ENCODE data around the gene GPD1. TPM values are rescaled to one million over a fixed set of nuclear protein-coding genes. Genes with fewer than 3 reads are reported as not detected.
A peak's percentile ranks its signal among the peaks of the same experiment; 100 is the strongest.

GPD1 gene
- total and polyA plus RNA-seq, 9 of the 15 experiments (the other 6 are each of a cell fraction or from before 2014, with no cell fraction given): 0.13 to 1.00 (median 0.55) TPM

DNA sequence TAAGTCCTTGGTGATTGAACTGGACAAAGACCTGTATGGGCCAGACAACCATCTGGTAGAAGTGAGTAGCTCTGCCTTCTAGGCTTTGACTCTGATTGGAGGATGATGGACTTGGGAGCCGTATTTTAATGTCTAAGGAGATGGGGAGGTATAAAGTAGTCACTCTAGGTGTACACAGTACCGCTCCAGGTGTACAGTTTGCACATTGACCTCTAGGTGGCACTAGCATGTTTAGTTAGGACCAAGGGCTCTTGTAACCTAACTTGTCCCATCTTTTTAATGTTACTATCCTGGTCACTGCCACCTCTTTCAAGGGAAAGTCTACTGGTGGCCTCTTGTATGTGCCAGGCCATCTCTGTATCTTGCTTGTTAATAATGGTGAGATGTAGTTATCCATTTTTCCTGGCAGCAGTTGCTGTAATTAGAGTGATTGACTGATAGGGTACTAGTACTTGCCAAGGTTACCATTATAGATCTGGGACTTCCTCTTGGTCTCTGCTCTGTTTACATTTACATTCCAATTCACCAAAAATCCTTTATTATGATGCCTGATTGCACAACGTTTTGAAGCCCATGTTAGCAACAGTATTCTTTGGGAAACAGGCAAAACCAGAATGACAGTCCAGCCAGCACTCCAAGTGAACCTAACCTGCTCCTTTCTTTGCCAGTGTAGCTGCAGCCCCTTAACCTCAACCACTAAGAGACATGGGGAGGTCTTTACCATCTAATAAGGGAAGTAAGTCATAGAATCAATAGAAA is 15.1 kb upstream of the GPD1 start (continued):
- TF ChIP-seq RB1 (IDR thresholded peaks at IDR 0.05; ENCODE audit: low read depth) (peak; percentile 37; the same call in 1 of the 2 replicates), SNAPC5 (CRISPR knock-in tag; IDR thresholded peaks at IDR 0.05) (no peak), CEBPB (tag; IDR thresholded peaks at IDR 0.05) (0 out of 2 replicates have a peak, but pooled peaks have one; percentile 25), ZNF766 (CRISPR knock-in tag; conservative IDR thresholded peaks at IDR 0.05) (no peak), PTBP1 (IDR thresholded peaks at IDR 0.05; ENCODE audit: low read depth, low read length) (no peak), CTBP1 (IDR thresholded peaks at IDR 0.05; ENCODE audit: borderline replicate concordance) (peak; percentile 51; the same call in 1 of the 2 replicates), SMC3 (conservative IDR thresholded peaks at IDR 0.05; ENCODE audit: insufficient read depth, low read depth, low read length) (peak; percentile 41; the same call in 1 of the 2 replicates), SMAD1 (IDR thresholded peaks at IDR 0.05; ENCODE audit: low read depth, low read length, partially characterized antibody) (no peak), NR2C1 (IDR thresholded peaks at IDR 0.05) (no peak), NR2C1 (tag; IDR thresholded peaks at IDR 0.05) (no peak), KLF16 (IDR thresholded peaks at IDR 0.05) (0 out of 2 replicates have a peak, but pooled peaks have one; percentile 42), GMEB1 (CRISPR knock-in tag; IDR thresholded peaks at IDR 0.05) (no peak), RAD21 (CRISPR knock-in tag; conservative IDR thresholded peaks at IDR 0.05 in 1 of 2, IDR thresholded peaks at IDR 0.05 in 1 of 2) (peak; percentile 51 to 80)
- TF ChIP-seq, protein P1, sequence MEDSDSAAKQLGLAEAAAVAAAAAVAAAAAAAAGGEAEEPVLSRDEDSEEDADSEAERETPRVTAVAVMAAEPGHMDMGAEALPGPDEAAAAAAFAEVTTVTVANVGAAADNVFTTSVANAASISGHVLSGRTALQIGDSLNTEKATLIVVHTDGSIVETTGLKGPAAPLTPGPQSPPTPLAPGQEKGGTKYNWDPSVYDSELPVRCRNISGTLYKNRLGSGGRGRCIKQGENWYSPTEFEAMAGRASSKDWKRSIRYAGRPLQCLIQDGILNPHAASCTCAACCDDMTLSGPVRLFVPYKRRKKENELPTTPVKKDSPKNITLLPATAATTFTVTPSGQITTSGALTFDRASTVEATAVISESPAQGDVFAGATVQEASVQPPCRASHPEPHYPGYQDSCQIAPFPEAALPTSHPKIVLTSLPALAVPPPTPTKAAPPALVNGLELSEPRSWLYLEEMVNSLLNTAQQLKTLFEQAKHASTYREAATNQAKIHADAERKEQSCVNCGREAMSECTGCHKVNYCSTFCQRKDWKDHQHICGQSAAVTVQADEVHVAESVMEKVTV (CRISPR knock-in tag; IDR thresholded peaks at IDR 0.05): 0 out of 2 replicates have a peak, but pooled peaks have one; percentile 23
